AG09309 (cell line): ENCODE results near the gene RNF224.

Experiments
- DNase-seq: peaks from one replicate; pipeline ENCODE4 v3.0.0-alpha.2; 2010; ENCODE audit warnings: low read depth
- H3K4me3 ChIP-seq: 2 replicates; pipeline ENCODE4 v1.5.1; 2011; ENCODE audit warnings: mild to moderate bottlenecking, low read depth, low read length, moderate library complexity; ENCODE audit not compliant: control insufficient read depth
- TF ChIP-seq, protein P1 (sequence below): IDR thresholded peaks from 2 replicates; pipeline ENCODE4 v1.5.1; 2011; ENCODE audit warnings: mild to moderate bottlenecking, low read depth, low read length, inconsistent platforms; ENCODE audit not compliant: insufficient read depth, control insufficient read depth; ENCODE audit errors: missing control alignments

RNF224 gene

DNA sequence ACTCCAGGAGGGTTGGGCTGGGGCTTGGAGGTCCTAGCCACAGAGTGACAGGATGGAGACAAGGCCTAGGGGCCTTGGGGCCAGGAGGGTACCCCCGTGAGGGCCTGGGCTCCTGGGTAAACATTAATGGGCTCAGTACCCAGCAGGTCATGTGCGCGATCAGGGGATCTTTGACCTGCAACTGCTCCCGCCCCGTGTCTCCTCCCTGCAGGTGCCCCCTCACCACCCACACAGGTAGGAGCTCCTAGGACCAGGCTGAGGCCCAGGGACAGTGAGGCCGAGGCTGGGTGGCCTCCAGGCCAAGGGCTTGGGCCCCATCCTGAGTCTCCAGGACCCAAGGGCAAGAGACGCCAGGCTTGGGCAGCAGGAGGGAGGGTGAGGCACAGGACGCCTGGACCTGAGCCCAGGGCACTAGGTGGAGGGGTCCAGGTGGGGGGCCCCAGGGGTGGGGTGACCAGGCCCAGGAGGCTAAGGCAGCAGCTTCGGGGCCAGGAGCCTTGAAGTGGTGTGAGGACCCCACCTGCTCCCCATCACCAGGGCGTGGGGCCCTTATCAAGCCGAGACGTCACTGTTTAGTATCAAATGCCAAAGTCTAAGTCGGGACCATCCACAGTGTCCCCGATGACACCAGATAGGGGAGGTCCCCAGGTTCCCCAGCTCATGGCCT lies 3.5 kb downstream of the RNF224 start, which contains the start of gene SLC34A3:
Gene SLC34A3, plus strand, starts transcription at position 197 of the 667 bp plus-strand sequence. CDS start 802 bp downstream, outside the sequence.
- DNase-seq: no peak

DNA sequence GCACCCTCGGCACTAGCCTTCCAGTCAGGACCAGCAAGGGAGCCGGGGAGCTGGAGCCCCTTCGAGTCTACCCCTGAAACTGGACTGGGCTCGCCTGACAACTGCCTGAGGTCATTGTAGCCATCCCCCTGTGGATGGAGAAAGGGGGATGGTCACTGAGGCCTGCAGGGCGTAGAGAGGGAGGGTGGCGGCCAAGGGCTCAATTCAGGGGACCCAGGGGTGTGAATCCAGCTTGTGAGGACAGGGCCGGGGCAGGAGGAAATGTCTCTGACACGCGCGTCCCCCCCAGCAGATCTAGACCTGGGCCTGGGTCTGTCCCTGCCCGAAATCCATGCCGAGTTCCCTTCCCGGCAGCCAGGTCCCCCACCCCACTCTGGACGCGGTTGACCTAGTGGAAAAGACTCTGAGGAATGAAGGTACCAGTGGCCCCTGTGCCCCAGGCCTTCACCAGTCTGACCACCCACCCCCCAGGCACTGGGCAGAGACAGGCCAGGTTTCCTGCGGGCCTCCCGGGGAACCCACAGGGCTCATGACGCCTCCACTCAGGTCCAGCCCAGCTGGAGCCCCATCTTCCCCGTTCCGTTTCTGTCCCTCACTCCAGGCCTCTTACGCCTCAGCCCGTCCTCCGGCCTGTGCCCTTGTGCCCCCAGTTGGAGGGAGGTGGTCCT lies 4.2 kb downstream of the RNF224 start:
- DNase-seq: no peak
- H3K4me3 ChIP-seq: no peak overlapping the region
- TF ChIP-seq, protein P1, sequence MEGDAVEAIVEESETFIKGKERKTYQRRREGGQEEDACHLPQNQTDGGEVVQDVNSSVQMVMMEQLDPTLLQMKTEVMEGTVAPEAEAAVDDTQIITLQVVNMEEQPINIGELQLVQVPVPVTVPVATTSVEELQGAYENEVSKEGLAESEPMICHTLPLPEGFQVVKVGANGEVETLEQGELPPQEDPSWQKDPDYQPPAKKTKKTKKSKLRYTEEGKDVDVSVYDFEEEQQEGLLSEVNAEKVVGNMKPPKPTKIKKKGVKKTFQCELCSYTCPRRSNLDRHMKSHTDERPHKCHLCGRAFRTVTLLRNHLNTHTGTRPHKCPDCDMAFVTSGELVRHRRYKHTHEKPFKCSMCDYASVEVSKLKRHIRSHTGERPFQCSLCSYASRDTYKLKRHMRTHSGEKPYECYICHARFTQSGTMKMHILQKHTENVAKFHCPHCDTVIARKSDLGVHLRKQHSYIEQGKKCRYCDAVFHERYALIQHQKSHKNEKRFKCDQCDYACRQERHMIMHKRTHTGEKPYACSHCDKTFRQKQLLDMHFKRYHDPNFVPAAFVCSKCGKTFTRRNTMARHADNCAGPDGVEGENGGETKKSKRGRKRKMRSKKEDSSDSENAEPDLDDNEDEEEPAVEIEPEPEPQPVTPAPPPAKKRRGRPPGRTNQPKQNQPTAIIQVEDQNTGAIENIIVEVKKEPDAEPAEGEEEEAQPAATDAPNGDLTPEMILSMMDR: no peak

More for the DNA sequence above, 3.5 kb downstream of the RNF224 start, which contains the start of gene SLC34A3:
- TF ChIP-seq, protein P1: no peak
- H3K4me3 ChIP-seq: no peak within 1 kb of the TSS

DNA sequence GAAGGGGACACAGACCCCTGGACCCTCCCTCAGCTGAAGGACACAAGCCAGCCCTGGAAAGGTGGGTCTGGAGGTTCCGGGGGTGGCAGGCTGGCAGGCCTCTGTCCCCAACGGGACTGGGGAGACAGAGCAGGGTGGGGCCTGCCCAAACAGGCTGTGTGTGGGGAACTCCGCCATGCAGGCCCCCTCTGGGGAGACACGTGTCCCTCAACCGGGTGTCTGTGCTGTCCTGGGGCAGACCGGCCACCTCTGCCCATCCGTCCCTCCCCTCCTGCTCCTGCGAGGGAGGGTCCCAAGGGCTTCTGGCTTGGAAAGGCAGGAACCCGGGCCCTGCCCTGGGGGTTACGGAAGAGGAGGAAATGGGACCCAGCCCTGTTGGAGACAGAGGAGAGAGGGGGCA lies 4.8 kb downstream of the RNF224 start:
- no peak for DNase-seq
- TF ChIP-seq, protein P1: no peak
- no peak overlapping the region for H3K4me3 ChIP-seq

DNA sequence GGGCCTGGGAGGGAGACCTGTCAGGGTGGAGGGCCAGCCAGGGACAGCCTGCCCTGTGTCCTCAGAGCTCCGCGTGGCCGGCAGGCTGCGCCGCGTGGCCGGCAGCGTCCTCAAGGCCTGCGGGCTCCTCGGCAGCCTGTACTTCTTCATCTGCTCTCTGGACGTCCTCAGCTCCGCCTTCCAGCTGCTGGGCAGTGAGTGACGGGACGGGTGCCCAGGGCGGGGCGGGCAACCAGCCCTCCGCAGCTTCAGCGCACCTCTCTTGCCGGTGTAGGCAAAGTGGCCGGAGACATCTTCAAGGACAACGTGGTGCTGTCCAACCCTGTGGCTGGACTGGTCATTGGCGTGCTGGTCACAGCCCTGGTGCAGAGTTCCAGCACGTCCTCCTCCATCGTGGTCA lies 5.2 kb downstream of the RNF224 start:
- H3K4me3 ChIP-seq: no peak overlapping the region
- no peak for DNase-seq
- TF ChIP-seq, protein P1: no peak

DNA sequence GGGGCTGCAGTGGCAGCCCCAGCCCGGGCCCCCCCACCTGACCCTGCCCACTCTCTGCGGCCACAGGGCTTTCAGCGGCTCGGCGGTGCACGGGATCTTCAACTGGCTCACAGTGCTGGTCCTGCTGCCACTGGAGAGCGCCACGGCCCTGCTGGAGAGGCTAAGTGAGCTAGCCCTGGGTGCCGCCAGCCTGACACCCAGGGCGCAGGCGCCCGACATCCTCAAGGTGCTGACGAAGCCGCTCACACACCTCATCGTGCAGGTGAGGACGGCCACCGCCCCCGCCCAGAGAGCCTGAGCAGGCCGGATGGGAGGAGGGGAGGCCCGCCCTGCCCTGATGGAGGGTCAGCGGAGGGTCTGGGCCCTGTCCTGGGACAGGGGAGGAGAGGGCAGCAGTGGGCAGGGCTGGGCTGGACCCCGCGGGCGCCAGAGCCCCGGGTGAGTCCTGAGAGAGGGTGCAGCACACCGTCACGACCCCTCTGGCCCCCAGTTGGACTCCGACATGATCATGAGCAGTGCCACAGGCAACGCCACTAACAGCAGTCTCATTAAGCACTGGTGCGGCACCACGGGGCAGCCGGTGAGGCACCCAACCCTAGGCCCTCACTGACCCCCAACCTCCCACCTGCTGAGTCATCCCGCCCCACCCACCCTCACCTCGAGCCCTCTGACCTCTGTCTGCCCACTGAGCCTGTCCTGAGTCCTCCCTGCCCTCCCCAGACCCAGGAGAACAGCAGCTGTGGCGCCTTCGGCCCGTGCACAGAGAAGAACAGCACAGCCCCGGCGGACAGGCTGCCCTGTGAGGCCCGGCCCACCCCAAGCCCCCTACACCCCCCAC lies 6.1 kb downstream of the RNF224 start:
- no peak overlapping the region for H3K4me3 ChIP-seq
- no peak for DNase-seq
- TF ChIP-seq, protein P1: no peak

DNA sequence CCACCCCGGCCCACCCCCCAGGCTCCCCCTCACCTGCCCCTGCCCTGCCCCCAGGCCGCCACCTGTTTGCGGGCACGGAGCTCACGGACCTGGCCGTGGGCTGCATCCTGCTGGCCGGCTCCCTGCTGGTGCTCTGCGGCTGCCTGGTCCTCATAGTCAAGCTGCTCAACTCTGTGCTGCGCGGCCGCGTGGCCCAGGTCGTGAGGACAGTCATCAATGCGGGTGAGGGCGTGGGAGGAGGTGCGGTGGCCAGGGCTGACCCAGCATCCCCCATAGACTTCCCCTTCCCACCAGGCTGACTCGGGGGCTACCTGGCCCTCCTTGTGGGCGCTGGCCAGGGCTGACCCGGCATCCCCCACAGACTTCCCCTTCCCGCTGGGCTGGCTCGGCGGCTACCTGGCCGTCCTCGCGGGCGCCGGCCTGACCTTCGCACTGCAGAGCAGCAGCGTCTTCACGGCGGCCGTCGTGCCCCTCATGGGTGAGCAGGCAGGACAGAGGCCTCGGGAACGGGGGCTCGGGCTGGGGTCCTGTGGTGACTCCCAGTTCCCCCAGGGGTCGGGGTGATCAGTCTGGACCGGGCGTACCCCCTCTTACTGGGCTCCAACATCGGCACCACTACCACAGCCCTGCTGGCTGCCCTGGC lies 6.9 kb downstream of the RNF224 start:
- DNase-seq: no peak
- no peak overlapping the region for H3K4me3 ChIP-seq
- TF ChIP-seq, protein P1: no peak
